Activated CD8-positive, alpha-beta memory T cell treated with anti-CD3 and anti-CD28 coated beads, Interleukin-2, amount 10 ng/mL, durations not matched to agents 7 days and 5 days (primary cell): Measurements from ENCODE around the gene ELOF1. TPM values are rescaled to one million over a fixed set of nuclear protein-coding genes. Genes with fewer than 3 reads are reported as not detected.

Source experiments
- ATAC-seq: fragments of 150-1000 bp; cut with Tn5 transposase; one replicate; pipeline ENCODE4 v1.10.0; 2021; ENCODE audit warnings: moderate library complexity
- CTCF ChIA-PET: fragments of 350-600 bp; sonication (Branson Sonifier 250); formaldehyde crosslinking; loops from one replicate; lab custom pipeline; 2021; ENCODE audit warnings: antibody characterized with exemption; lab: Charles Lee
- DNase-seq: peaks from one replicate; pipeline ENCODE4 v3.0.0-alpha.2; 2020
- H3K27ac Mint-ChIP-seq: one replicate; pipeline ENCODE4 v1.8.0; 2021; ENCODE audit warnings: mild to moderate bottlenecking, mixed read lengths
- H3K27me3 Mint-ChIP-seq: one replicate; pipeline ENCODE4 v1.8.0; 2021; ENCODE audit warnings: mixed read lengths
- H3K36me3 Mint-ChIP-seq: one replicate; pipeline ENCODE4 v1.8.0; 2021; ENCODE audit warnings: mild to moderate bottlenecking, mixed read lengths
- H3K4me1 Mint-ChIP-seq: one replicate; pipeline ENCODE4 v1.8.0; 2021; ENCODE audit warnings: mixed read lengths
- H3K4me3 Mint-ChIP-seq: one replicate; pipeline ENCODE4 v1.8.0; 2021; ENCODE audit warnings: mild to moderate bottlenecking, moderate library complexity, mixed read lengths
- H3K9me3 Mint-ChIP-seq: one replicate; pipeline ENCODE4 v1.8.0; 2022; ENCODE audit warnings: low read depth, mixed read lengths
- total RNA-seq, 2 experiments: library from RNA; stranded (reverse); gene quantifications; one replicate each; pipeline ENCODE4 v1.2.3, GENCODE V29; 2021

The ELOF1 gene
- total RNA-seq, 2 experiments from 2014 or later = 55.1 to 67.2 TPM

DNA sequence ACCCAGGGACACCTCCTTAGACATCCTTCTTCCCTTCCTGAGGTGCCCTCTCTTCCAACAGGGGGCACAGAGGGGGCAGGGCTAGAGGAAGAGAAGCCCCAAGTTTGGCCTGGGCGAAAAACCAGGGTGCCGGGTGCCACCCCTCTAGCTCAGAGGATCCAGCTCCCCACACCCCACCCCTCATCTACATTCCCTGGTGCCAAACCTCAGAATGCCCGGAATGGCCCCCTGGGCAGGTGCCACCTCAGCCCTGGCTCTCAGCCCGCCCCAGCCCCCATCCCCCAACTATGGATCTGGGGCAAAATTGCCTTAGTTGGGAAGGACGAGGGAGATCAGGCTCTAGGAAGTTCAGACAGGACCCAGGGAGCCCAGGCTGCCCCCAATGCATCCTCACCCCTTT is 18.4 kb downstream of the ELOF1 start:
- Mint-ChIP-seq H3K4me3 (no peak overlapping the region), H3K27ac (no peak overlapping the region), H3K36me3 (no peaks in the 10 kb centered on the region), H3K27me3 (peaks cover 16% of the 10 kb centered on the region), H3K4me1 (peaks cover 13% of the 10 kb centered on the region), H3K9me3 (no peaks in the 10 kb centered on the region)
- DNase-seq = no peak
- CTCF ChIA-PET = interaction anchor here (1.0 kb wide), 1 partner anchor 10 kb away, joined by 4 read pairs; no protein-coding TSS in a partner anchor
- ATAC-seq = no peak

DNA sequence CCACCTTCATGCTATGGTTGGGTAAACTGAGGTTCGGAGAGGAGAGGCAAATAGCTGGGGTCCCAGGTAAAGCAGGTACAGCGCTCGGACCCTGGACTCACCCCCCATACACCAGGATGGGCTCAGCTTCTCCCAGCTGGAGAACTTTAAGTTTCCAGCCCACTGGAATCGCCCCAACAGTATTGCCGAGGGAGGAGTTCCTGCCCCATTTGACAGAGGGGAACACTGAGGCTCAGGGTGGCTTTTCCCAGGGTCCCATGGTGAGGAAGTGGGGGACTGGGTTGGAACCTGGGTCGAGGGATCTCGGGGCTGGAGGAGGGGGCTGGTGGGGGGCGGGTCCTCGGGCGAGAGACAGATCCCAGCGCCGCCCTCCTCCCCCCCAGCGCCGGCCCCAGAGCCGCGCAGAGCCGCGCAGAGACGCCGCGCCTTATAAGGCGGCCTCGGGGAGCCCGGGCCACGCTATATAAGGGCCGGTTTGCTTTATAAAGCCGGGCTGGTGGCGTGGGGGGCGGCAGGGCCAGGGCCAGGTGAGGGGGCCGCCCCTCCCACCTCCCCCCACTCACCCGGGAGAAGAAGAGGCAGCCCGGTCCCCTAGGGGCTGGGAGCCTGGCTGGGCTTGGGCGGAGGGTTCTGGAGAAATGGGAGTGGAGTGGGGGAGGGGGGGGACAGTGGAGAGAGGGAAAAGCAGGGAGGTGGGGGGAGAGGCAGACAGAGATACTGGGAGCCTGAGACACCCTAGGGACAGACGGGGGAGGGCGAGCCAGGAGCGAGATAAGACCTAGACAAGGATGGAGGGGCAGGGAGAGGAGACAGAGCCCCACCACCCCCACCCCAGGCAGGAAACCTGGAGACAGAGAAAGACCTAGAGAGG is 19.3 kb downstream of the ELOF1 start:
- no peak for ATAC-seq
- Mint-ChIP-seq H3K36me3 (no peaks in the 10 kb centered on the region), H3K27ac (no peak overlapping the region), H3K4me3 (no peak overlapping the region), H3K27me3 (peaks cover 19% of the 10 kb centered on the region), H3K4me1 (peaks cover 18% of the 10 kb centered on the region), H3K9me3 (no peaks in the 10 kb centered on the region)
- CTCF ChIA-PET = interaction anchor here (1.0 to 1.3 kb wide), 3 partner anchors 11 to 48 kb away, joined by 3 to 4 read pairs (median 4); no protein-coding TSS in a partner anchor
- no peak for DNase-seq

DNA sequence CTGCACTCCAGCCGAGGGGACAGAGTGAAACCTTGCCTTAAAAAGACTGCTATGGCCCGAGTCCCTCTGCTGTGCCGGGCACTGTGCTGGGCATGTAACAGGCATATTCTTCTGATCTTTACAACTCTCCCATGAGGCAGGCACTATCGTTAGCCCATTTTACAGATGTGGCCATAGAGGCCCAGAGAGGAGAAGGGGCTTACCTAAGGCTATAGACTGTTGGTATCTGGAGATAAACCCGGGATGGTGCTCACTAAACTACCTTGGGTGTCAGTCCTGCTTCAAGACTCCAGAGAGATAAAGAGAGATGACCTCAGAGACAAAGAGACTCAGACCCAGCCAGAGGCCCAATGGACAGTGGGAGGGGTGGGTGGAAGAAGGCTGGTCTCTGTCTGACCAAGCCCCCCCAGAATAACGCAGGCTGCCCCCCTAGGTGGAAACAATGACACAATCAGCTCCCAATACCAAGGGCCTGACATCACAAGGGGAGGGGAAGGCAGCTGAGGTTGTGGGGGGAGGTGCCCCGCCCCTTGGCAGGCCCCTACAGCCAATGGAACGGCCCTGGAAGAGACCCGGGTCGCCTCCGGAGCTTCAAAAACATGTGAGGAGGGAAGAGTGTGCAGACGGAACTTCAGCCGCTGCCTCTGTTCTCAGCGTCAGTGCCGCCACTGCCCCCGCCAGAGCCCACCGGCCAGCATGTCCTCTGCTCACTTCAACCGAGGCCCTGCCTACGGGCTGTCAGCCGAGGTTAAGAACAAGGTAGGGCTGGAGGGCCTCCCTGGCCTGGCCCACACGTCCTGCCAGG is 20.6 kb downstream of the ELOF1 start, which contains the start of gene CNN1:
TSS of gene CNN1 (plus strand) at position 620 of the 805 bp plus-strand sequence. CDS start at position 697, 77 bp downstream.
- CTCF ChIA-PET = interaction anchor here (1.0 to 1.6 kb wide), 3 partner anchors 22 to 50 kb away, joined by 3 to 4 read pairs (median 4); no protein-coding TSS in a partner anchor
- Mint-ChIP-seq H3K27ac (no peak within 1 kb of the TSS), H3K36me3 (no peaks in the 10 kb centered on the region), H3K4me3 (no peak within 1 kb of the TSS), H3K4me1 (peaks cover 21% of the 10 kb centered on the region), H3K27me3 (peaks cover 21% of the 10 kb centered on the region), H3K9me3 (no peaks in the 10 kb centered on the region)
- ATAC-seq (no peak), DNase-seq (no peak)

DNA sequence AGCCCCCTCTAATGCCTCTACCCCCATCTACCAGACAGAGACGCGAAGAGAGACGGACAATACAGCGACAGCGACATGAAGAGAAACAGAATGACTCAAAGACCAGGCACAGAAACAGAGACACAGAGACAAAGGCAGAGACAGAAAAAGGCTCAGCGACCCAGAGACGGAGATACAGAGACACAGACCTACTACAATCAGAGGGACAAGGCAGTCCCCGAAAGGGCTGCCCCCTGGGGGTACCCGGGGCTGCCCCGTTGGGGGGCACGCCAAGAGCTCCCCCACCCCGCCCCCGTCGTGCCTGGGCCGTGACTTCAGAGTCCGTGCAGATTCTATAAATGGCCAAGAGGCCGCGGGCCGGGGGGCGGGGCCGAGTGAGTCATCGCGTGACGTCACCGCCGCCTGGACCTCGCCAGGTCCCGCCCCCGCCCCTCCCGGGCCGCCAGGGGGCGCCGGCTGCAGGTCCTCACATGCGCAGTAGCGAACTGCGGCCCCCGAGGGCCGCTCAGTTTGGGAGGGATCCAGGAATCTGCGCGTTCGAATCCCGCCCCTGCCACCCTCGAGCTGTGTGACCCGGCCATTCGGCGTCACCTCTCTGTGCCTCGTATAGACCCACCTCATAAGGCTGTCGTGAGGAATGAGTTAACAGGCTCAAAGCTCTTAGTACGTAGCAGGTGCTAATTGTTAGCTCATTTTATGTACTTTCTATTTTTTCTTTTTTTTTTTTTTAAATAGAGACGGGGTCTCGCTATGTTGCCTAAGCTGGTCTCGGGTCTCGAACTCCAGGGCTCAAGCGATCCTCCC is 23.0 kb downstream of the ELOF1 start:
- Mint-ChIP-seq H3K27me3 (peaks cover 21% of the 10 kb centered on the region), H3K4me3 (peak overlapping the region; percentile 14), H3K36me3 (no peaks in the 10 kb centered on the region), H3K27ac (no peak overlapping the region), H3K4me1 (peaks cover 27% of the 10 kb centered on the region), H3K9me3 (no peaks in the 10 kb centered on the region)
- CTCF ChIA-PET = interaction anchor here (0.7 to 2.6 kb wide), 22 partner anchors 9 to 355 kb away, joined by 3 to 24 read pairs (median 6); partner anchors contain the start of gene ELOF1
- DNase-seq (peak; percentile 91), ATAC-seq (peak; percentile 91)

DNA sequence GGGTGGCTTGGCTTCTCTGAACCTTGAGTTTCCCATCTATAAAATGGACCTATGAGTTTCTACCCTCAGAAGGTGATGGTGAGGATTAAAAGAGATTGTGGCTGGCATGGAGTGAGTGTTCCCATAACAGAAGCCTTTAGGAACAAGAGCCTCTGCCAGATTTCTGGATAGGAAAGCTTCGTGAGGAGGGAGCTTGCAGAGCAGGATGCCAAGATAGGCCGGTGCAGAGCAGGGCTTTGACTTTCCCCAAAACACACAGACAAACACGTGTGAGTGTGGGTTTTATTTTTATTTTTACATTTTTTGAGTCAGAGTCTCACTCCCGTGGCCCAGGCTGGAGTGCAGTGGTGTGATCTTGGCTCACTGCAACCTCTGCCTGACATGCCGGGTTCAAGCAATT is 24.1 kb downstream of the ELOF1 start:
- ATAC-seq = no peak
- Mint-ChIP-seq H3K4me1 (peaks cover 27% of the 10 kb centered on the region), H3K4me3 (no peak overlapping the region), H3K27me3 (peaks cover 16% of the 10 kb centered on the region), H3K9me3 (no peaks in the 10 kb centered on the region), H3K36me3 (no peaks in the 10 kb centered on the region), H3K27ac (no peak overlapping the region)
- DNase-seq = no peak
- CTCF ChIA-PET = interaction anchor here (1.6 to 2.6 kb wide), 6 partner anchors 9 to 154 kb away, joined by 8 to 24 read pairs (median 14); partner anchors contain the start of gene ELOF1

DNA sequence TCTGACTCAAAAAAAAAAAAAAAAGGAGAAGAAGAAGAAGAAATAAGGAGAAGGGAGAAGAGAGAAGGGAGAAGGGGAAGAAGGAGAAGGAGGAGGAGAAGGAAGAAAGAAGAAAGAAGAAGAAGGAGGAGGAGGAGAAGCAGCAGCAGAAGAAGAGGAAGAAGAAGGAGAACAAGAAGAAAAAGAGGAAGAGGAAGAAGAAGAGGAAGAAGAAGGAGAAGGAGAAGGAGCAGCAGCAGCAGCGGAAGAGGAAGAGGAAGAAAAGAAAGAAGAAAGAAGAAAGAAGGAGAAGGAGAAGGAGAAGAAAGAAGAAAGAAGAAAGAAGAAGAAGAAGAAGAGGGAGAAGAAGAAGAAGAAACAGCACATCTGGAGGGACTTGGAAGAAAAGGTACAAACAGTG is 24.5 kb downstream of the ELOF1 start:
- DNase-seq (no peak), ATAC-seq (no peak)
- Mint-ChIP-seq H3K4me1 (peaks cover 27% of the 10 kb centered on the region), H3K27me3 (peaks cover 16% of the 10 kb centered on the region), H3K4me3 (no peak overlapping the region), H3K9me3 (no peaks in the 10 kb centered on the region), H3K36me3 (no peaks in the 10 kb centered on the region), H3K27ac (no peak overlapping the region)
- CTCF ChIA-PET = interaction anchor here (1.2 to 2.6 kb wide), 4 partner anchors 17 to 153 kb away, joined by 5 to 24 read pairs (median 9); partner anchors contain the start of gene ELOF1

DNA sequence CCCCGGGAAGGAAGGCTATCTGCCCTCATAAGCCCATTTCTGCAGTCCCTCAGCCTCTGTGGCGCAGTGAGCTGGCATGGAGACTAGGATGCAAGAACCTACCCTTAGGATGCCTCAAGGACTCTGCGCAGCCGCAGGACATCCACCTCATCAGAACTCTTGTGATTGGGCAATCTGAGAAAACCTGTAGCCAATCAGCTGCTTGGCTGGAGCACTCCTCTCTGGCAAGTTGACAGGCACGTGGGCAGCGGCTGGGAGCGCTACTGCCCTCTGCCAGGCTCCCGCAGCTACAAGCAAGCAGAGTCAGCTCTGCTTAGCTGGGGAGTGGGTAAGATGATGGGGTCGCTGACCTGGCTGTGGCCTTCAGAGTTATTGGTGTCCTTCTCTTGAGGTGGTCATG is 28.6 kb downstream of the ELOF1 start:
- peak; percentile 58 for DNase-seq
- Mint-ChIP-seq H3K27ac (no peak overlapping the region), H3K36me3 (peaks cover 5% of the 10 kb centered on the region), H3K9me3 (no peaks in the 10 kb centered on the region), H3K4me1 (peaks cover 31% of the 10 kb centered on the region), H3K27me3 (peaks cover 5% of the 10 kb centered on the region), H3K4me3 (no peak overlapping the region)
- CTCF ChIA-PET = interaction anchor here (0.7 to 1.0 kb wide), 2 partner anchors 33 to 149 kb away, joined by 3 to 6 read pairs; no protein-coding TSS in a partner anchor
- ATAC-seq = no peak

DNA sequence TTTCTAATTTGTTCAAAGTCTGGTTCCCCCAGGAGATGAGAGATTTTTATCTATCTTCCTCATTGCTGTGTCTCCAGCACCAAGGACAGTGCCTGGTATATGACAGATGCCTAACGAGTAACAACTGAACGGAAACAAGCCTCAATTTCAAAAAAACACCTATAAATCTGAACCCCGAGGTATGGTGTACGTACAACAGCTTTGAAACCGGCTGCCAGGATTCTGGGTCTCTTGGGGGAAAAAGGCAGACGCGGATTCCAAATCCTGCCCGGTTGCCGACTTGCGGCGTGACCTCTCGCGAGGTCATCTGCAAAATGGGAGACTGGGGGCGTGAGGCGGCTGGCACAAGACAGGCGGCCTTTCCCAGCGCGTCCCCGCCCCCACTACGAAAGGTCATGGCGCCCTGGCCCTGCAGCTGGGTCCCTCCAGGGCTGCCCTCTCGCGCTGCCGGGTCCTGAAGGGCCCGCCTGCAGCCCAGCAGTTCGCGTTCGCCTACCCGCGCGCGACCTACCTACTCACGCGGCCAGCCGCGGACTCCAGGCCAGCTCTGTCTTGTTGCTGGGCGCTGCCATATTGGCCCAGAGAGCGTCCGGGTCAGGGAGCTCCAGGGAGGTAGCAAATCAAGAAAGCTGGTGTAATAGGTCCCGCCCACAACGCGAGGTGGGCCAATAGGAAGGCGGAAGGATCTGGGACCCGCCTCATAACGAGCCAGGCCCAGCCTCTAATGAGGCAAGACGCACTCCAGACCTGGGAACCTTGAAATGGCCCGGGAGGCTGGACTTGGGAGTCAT is 30.3 kb downstream of the ELOF1 start, which contains the start of gene ECSIT:
TSS of gene ECSIT (minus strand) at position 584 of the 791 bp plus-strand sequence. CDS start 9,964 bp downstream, outside the sequence.
- Mint-ChIP-seq H3K9me3 (no peaks in the 10 kb centered on the region), H3K4me3 (peak within 1 kb of the TSS; percentile 92), H3K27ac (peak within 1 kb of the TSS; percentile 86)

DNA sequence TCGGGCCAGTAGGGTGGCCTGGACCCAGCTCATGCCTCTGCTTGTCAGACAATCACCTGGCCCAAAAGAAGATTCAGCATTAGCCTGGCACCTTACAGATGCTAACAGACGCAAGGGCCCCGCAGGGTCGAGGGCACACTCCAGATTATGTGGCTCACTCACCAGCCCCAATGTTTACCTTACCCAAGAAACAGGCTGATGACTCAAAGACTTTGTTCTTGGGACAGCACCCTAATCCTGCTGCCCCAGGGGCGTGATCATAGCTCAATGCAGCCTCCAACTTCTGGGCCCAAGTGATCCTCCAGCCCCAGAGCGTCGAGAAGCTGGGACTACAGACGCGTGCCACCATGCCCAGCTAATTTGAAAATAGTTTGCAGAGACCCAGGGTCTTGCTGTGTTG is 39.9 kb downstream of the ELOF1 start:
- ATAC-seq = no peak
- CTCF ChIA-PET = interaction anchor here (1.1 to 1.7 kb wide), 4 partner anchors 9 to 36 kb away, joined by 3 to 6 read pairs (median 4); partner anchors contain the start of gene ECSIT

More for the DNA sequence above, 30.3 kb downstream of the ELOF1 start, which contains the start of gene ECSIT:
- Mint-ChIP-seq H3K4me1 (peaks cover 25% of the 10 kb centered on the region), H3K36me3 (peaks cover 5% of the 10 kb centered on the region), H3K27me3 (no peaks in the 10 kb centered on the region)
- CTCF ChIA-PET = interaction anchor here (0.8 to 1.5 kb wide), 7 partner anchors 10 to 148 kb away, joined by 3 to 7 read pairs (median 5); no protein-coding TSS in a partner anchor
- peak; percentile 99 for ATAC-seq
- DNase-seq = peak; percentile 97

DNA sequence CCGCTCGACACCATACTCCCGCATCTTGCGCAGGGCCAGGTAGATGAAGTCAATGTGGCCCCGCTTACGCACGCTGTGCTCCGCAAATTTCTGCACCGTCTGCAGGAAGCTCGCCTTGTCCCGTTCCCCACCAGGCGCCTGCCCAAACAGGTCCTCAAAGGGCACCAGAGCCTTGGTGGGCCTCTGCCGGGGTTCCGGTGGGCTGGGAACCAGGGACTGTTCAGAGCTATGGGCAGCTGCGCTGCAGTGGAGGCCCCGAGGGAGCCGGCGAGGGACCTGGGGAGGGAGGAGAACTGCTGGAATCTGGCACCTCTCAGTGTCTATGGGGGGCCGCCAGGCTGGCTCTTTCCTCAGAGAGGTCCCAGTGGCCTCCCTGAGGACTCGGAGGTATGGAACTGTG is 45.1 kb downstream of the ELOF1 start:
- CTCF ChIA-PET = interaction anchor here (0.9 kb wide), 1 partner anchor 64 kb away, joined by 3 read pairs; no protein-coding TSS in a partner anchor
- Mint-ChIP-seq H3K9me3 (no peaks in the 10 kb centered on the region), H3K4me3 (no peak overlapping the region), H3K27ac (no peak overlapping the region), H3K36me3 (peaks cover 3% of the 10 kb centered on the region), H3K27me3 (no peaks in the 10 kb centered on the region), H3K4me1 (no peaks in the 10 kb centered on the region)
- no peak for ATAC-seq
- DNase-seq = no peak

More for the DNA sequence above, 39.9 kb downstream of the ELOF1 start:
- no peaks in the 10 kb centered on the region for H3K4me1 Mint-ChIP-seq
- no peaks in the 10 kb centered on the region for H3K9me3 Mint-ChIP-seq
- H3K4me3 Mint-ChIP-seq = no peak overlapping the region
- no peaks in the 10 kb centered on the region for H3K27me3 Mint-ChIP-seq
- H3K36me3 Mint-ChIP-seq = peaks cover 7% of the 10 kb centered on the region
- DNase-seq = no peak
- H3K27ac Mint-ChIP-seq = no peak overlapping the region

DNA sequence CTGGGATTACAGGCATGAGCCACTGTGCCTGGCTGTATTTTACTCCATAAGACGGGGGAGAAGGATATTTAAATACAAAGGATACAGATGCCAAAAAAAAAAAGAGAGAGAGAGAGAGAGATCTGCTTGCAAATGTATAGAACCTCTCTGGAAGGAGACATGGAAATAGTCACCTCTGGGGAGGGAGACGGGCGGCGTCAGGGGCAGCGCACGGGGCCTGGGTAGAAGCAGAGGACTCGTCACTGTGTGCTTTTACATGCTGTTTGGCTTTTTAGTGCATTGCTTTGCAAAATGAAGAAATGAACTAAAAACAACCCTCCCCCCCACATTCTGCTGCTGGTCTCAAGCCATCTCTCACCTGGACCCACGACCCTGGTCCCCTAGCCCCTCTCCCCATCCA is 48.6 kb downstream of the ELOF1 start:
- H3K4me3 Mint-ChIP-seq = no peak overlapping the region
- H3K27me3 Mint-ChIP-seq = no peaks in the 10 kb centered on the region
- no peaks in the 10 kb centered on the region for H3K9me3 Mint-ChIP-seq
- peaks cover 2% of the 10 kb centered on the region for H3K36me3 Mint-ChIP-seq
- H3K4me1 Mint-ChIP-seq = peaks cover 13% of the 10 kb centered on the region
- ATAC-seq (no peak), DNase-seq (no peak)
- CTCF ChIA-PET = no interaction called here
- H3K27ac Mint-ChIP-seq = no peak overlapping the region
